ENCODE measurements around the gene CYBC1. TPM values are rescaled to one million over a fixed set of nuclear protein-coding genes. Genes with fewer than 3 reads are reported as not detected.

CYBC1 gene
- total and polyA plus RNA-seq, 2 of the 8 experiments (the other 6 are each of a cell fraction or from before 2014, with no cell fraction given), result 74.6 to 81.4 TPM

GRCh38 chr17:82406131-82406671 lies 44.4 kb downstream of the CYBC1 start (continued):
- no peak for TF ChIP-seq KDM5A (IDR thresholded peaks at IDR 0.05; ENCODE audit: low read length)
- TF ChIP-seq SUZ12 (IDR thresholded peaks at IDR 0.05; ENCODE audit: low read length), result no peak
- TF ChIP-seq MAX (IDR thresholded peaks at IDR 0.05), result no peak

Data from H1 (cell line).